HEK293 (cell line): ENCODE results near the gene CRYZL1.

ENCODE experiments used
- CTCF ChIA-PET: fragments of 350-600 bp; formaldehyde crosslinking; extraction: SDS; loops from one replicate; lab custom pipeline; 2021; ENCODE audit warnings: antibody characterized with exemption; lab: Yijun Ruan, JAX
- POLR2A ChIA-PET: fragments of 300-600 bp; formaldehyde crosslinking; extraction: SDS; loops from one replicate; lab custom pipeline; 2020; ENCODE audit warnings: antibody characterized with exemption, inconsistent platforms; lab: Yijun Ruan, JAX
- H3K27ac ChIP-seq: fragments of 200-500 bp; sonication (Bioruptor generic); 2 replicates; pipeline ENCODE4 v1.5.1; 2014; ENCODE audit warnings: low read depth, low read length, control low read depth, inconsistent platforms; ENCODE audit errors: extremely low read depth
- H3K36me3 ChIP-seq, 2 experiments: fragments of 200-500 bp in 1 of 2; sonication (Bioruptor generic) in 1 of 2; 1 replicate in 1 of 2; 2 replicates in 1 of 2; pipeline ENCODE4 v1.5.1; 2014 to 2017; ENCODE audit warnings: inconsistent platforms in 2 of 2, low read length in 2 of 2; ENCODE audit not compliant: control insufficient read depth in 2 of 2, insufficient read depth in 1 of 2
- H3K4me1 ChIP-seq: fragments of 200-500 bp; sonication (Bioruptor generic); 2 replicates; pipeline ENCODE4 v1.5.1; 2014; ENCODE audit warnings: mild to moderate bottlenecking, low read length, inconsistent platforms; ENCODE audit not compliant: control insufficient read depth, insufficient read depth
- H3K4me3 ChIP-seq: 2 replicates; pipeline ENCODE4 v1.5.1; 2011; ENCODE audit warnings: low read depth, mild to moderate bottlenecking, control low read depth, low read length, moderate library complexity
- H3K9me3 ChIP-seq: fragments of 200-500 bp; sonication (Bioruptor generic); 2 replicates; pipeline ENCODE4 v1.5.1; 2014; ENCODE audit warnings: low read depth, low read length, inconsistent platforms; ENCODE audit not compliant: control insufficient read depth, insufficient read depth
- BCL11A ChIP-seq: fragments of 450-650 bp; formaldehyde crosslinking; IDR thresholded peaks from 2 replicates; pipeline ENCODE4 v1.5.1; 2016; ENCODE audit warnings: low read depth, missing biosample characterization, missing genetic modification characterization
- EGR2 ChIP-seq: fragments of 450-650 bp; formaldehyde crosslinking; IDR thresholded peaks from 2 replicates; pipeline ENCODE4 v1.5.1; 2016; ENCODE audit warnings: low read depth, missing biosample characterization, missing genetic modification characterization
- GLI4 ChIP-seq: fragments of 450-650 bp; formaldehyde crosslinking; IDR thresholded peaks from 2 replicates; pipeline ENCODE4 v1.5.1; 2016; ENCODE audit warnings: missing biosample characterization, missing genetic modification characterization
- KLF16 ChIP-seq: fragments of 450-650 bp; formaldehyde crosslinking; IDR thresholded peaks from 2 replicates; pipeline ENCODE4 v1.5.1; 2017; ENCODE audit warnings: missing biosample characterization, missing genetic modification characterization
- KLF9 ChIP-seq: fragments of 450-650 bp; formaldehyde crosslinking; IDR thresholded peaks from 2 replicates; pipeline ENCODE4 v1.5.1; 2016; ENCODE audit warnings: missing biosample characterization, missing genetic modification characterization, low read depth
- OSR2 ChIP-seq: fragments of 450-650 bp; formaldehyde crosslinking; IDR thresholded peaks from 2 replicates; pipeline ENCODE4 v1.5.1; 2016; ENCODE audit warnings: missing biosample characterization, missing genetic modification characterization
- TRIM28 ChIP-seq: IDR thresholded peaks from 2 replicates; pipeline ENCODE4 v1.6.1; 2011; ENCODE audit warnings: low read length, control low read depth, borderline replicate concordance
- ZBTB8A ChIP-seq: fragments of 450-650 bp; formaldehyde crosslinking; IDR thresholded peaks from 2 replicates; pipeline ENCODE4 v1.5.1; 2016; ENCODE audit warnings: missing biosample characterization, missing genetic modification characterization
- ZIC2 ChIP-seq: fragments of 450-650 bp; formaldehyde crosslinking; IDR thresholded peaks from 2 replicates; pipeline ENCODE4 v1.5.1; 2016; ENCODE audit warnings: missing biosample characterization, missing genetic modification characterization
- ZNF184 ChIP-seq: fragments of 450-650 bp; IDR thresholded peaks from 2 replicates; pipeline ENCODE4 v1.5.1; 2018; ENCODE audit warnings: missing biosample characterization, mild to moderate bottlenecking, missing genetic modification characterization
- ZNF24 ChIP-seq: fragments of 450-650 bp; formaldehyde crosslinking; IDR thresholded peaks from 2 replicates; pipeline ENCODE4 v1.5.1; 2016; ENCODE audit warnings: missing biosample characterization, missing genetic modification characterization
- ZNF335 ChIP-seq: fragments of 450-650 bp; formaldehyde crosslinking; conservative IDR thresholded peaks from 2 replicates; pipeline ENCODE4 v1.5.1; 2016; ENCODE audit warnings: missing biosample characterization, missing genetic modification characterization
- ZNF341 ChIP-seq: fragments of 450-650 bp; formaldehyde crosslinking; IDR thresholded peaks from 2 replicates; pipeline ENCODE4; 2016; ENCODE audit warnings: low read depth, missing biosample characterization, missing genetic modification characterization
- ZNF366 ChIP-seq: fragments of 450-650 bp; formaldehyde crosslinking; conservative IDR thresholded peaks from 2 replicates; pipeline ENCODE4 v1.5.1; 2016; ENCODE audit warnings: missing biosample characterization, missing genetic modification characterization
- ZNF488 ChIP-seq: fragments of 450-650 bp; formaldehyde crosslinking; IDR thresholded peaks from 2 replicates; pipeline ENCODE4 v1.5.1; 2016; ENCODE audit warnings: missing biosample characterization, missing genetic modification characterization
- ZNF510 ChIP-seq: fragments of 450-650 bp; formaldehyde crosslinking; IDR thresholded peaks from 2 replicates; pipeline ENCODE4 v1.5.1; 2018; ENCODE audit warnings: mild to moderate bottlenecking, missing genetic modification characterization, missing biosample characterization; ENCODE audit not compliant: insufficient replicate concordance
- ZNF558 ChIP-seq: fragments of 450-650 bp; formaldehyde crosslinking; IDR thresholded peaks from 2 replicates; pipeline ENCODE4 v1.5.1; 2016; ENCODE audit warnings: missing biosample characterization, missing genetic modification characterization
- ZNF561 ChIP-seq: fragments of 450-650 bp; IDR thresholded peaks from 2 replicates; pipeline ENCODE4 v1.5.1; 2018; ENCODE audit warnings: missing biosample characterization, missing genetic modification characterization, borderline replicate concordance
- ZNF626 ChIP-seq: fragments of 450-650 bp; sonication (Bioruptor Pico); formaldehyde crosslinking; IDR thresholded peaks from 2 replicates; pipeline ENCODE4 v1.5.1; 2018; ENCODE audit warnings: missing biosample characterization, missing genetic modification characterization, inconsistent platforms
- ZNF660 ChIP-seq: fragments of 450-650 bp; IDR thresholded peaks from 2 replicates; pipeline ENCODE4 v1.5.1; 2018; ENCODE audit warnings: missing biosample characterization, mild to moderate bottlenecking, missing genetic modification characterization
- ZNF664 ChIP-seq: fragments of 450-650 bp; formaldehyde crosslinking; IDR thresholded peaks from 2 replicates; pipeline ENCODE4 v1.5.1; 2016; ENCODE audit warnings: missing biosample characterization, missing genetic modification characterization
- ZNF76 ChIP-seq: fragments of 450-650 bp; formaldehyde crosslinking; IDR thresholded peaks from 2 replicates; pipeline ENCODE4; 2016; ENCODE audit warnings: low read depth, missing biosample characterization, missing genetic modification characterization, borderline replicate concordance
- ZNF792 ChIP-seq: fragments of 450-650 bp; formaldehyde crosslinking; IDR thresholded peaks from 2 replicates; pipeline ENCODE4 v1.5.1; 2016; ENCODE audit warnings: missing biosample characterization, missing genetic modification characterization
- ZSCAN16 ChIP-seq: fragments of 450-650 bp; formaldehyde crosslinking; IDR thresholded peaks from 2 replicates; pipeline ENCODE4 v1.5.1; 2016; ENCODE audit warnings: missing biosample characterization, missing genetic modification characterization
- TF ChIP-seq, protein P1 (sequence below): fragments of 450-650 bp; formaldehyde crosslinking; IDR thresholded peaks from 2 replicates; pipeline ENCODE4 v1.5.1; 2016; ENCODE audit warnings: missing biosample characterization, missing genetic modification characterization
- TF ChIP-seq, protein P2 (sequence below): fragments of 450-650 bp; formaldehyde crosslinking; IDR thresholded peaks from 2 replicates; pipeline ENCODE4 v1.5.1; 2016; ENCODE audit warnings: missing biosample characterization, missing genetic modification characterization
- TF ChIP-seq, protein P3 (sequence below): fragments of 450-650 bp; formaldehyde crosslinking; IDR thresholded peaks from 2 replicates; pipeline ENCODE4 v1.5.1; 2016; ENCODE audit warnings: missing biosample characterization, missing genetic modification characterization

Gene CRYZL1

GRCh38 chr21:33588485-33589335 lies 52.8 kb downstream of the CRYZL1 start, which contains the start of gene DONSON (continued):
- TF ChIP-seq TRIM28 (peak; percentile 32; the same call in 1 of the 2 replicates), ZNF510 (tag by site-specific recombination) (no peak), ZNF561 (tag by site-specific recombination) (peak; percentile 45; the same call in 1 of the 2 replicates), ZNF184 (tag by site-specific recombination) (peak; percentile 6; the same call in 1 of the 2 replicates), BCL11A (tag by site-specific recombination) (0 out of 2 replicates have a peak, but pooled peaks have one; percentile 42), KLF9 (tag by site-specific recombination) (peak; percentile 80), EGR2 (tag by site-specific recombination) (peak; percentile 78), ZNF24 (tag by site-specific recombination) (peak; percentile 65; the same call in 1 of the 2 replicates), OSR2 (tag by site-specific recombination) (peak; percentile 81), ZNF366 (tag by site-specific recombination) (0 out of 2 replicates have a peak, but pooled peaks have one; percentile 27)

GRCh38 chr21:33587792-33588484 lies 53.6 kb downstream of the CRYZL1 start:
- peak overlapping the region; percentile 89 for H3K27ac ChIP-seq
- POLR2A ChIA-PET, result interaction anchor here (0.6 to 2.4 kb wide), 21 partner anchors 9 to 318 kb away, joined by 3 to 20 read pairs (median 5); partner anchors contain the start of genes DNAJC28, IFNAR1, ITSN1 and SON
- peaks cover 35 to 37% of the 10 kb centered on the region in 2 experiments for H3K36me3 ChIP-seq
- TF ChIP-seq ZNF341 (tag by site-specific recombination) (peak; percentile 94), ZNF488 (tag by site-specific recombination) (no peak), ZNF792 (no peak), ZNF558 (tag by site-specific recombination) (no peak), ZIC2 (tag by site-specific recombination) (peak; percentile 30), KLF16 (tag by site-specific recombination) (no peak), ZSCAN16 (0 out of 2 replicates have a peak, but pooled peaks have one; percentile 14), GLI4 (tag by site-specific recombination) (no peak; the same call in 1 of the 2 replicates), ZBTB8A (tag by site-specific recombination) (peak; percentile 50; the same call in 1 of the 2 replicates), ZNF335 (tag by site-specific recombination) (peak; percentile 50), ZNF664 (no peak), ZNF76 (tag by site-specific recombination) (peak; percentile 86), ZNF626 (tag by site-specific recombination) (no peak), ZNF660 (0 out of 2 replicates have a peak, but pooled peaks have one; percentile 13)
- TF ChIP-seq, protein P1, sequence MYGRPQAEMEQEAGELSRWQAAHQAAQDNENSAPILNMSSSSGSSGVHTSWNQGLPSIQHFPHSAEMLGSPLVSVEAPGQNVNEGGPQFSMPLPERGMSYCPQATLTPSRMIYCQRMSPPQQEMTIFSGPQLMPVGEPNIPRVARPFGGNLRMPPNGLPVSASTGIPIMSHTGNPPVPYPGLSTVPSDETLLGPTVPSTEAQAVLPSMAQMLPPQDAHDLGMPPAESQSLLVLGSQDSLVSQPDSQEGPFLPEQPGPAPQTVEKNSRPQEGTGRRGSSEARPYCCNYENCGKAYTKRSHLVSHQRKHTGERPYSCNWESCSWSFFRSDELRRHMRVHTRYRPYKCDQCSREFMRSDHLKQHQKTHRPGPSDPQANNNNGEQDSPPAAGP (tag by site-specific recombination), result no peak
- TF ChIP-seq, protein P2, sequence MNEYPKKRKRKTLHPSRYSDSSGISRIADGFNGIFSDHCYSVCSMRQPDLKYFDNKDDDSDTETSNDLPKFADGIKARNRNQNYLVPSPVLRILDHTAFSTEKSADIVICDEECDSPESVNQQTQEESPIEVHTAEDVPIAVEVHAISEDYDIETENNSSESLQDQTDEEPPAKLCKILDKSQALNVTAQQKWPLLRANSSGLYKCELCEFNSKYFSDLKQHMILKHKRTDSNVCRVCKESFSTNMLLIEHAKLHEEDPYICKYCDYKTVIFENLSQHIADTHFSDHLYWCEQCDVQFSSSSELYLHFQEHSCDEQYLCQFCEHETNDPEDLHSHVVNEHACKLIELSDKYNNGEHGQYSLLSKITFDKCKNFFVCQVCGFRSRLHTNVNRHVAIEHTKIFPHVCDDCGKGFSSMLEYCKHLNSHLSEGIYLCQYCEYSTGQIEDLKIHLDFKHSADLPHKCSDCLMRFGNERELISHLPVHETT (tag by site-specific recombination), result no peak
- TF ChIP-seq, protein P3, sequence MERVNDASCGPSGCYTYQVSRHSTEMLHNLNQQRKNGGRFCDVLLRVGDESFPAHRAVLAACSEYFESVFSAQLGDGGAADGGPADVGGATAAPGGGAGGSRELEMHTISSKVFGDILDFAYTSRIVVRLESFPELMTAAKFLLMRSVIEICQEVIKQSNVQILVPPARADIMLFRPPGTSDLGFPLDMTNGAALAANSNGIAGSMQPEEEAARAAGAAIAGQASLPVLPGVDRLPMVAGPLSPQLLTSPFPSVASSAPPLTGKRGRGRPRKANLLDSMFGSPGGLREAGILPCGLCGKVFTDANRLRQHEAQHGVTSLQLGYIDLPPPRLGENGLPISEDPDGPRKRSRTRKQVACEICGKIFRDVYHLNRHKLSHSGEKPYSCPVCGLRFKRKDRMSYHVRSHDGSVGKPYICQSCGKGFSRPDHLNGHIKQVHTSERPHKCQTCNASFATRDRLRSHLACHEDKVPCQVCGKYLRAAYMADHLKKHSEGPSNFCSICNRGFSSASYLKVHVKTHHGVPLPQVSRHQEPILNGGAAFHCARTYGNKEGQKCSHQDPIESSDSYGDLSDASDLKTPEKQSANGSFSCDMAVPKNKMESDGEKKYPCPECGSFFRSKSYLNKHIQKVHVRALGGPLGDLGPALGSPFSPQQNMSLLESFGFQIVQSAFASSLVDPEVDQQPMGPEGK (tag by site-specific recombination), result peak; percentile 43; the same call in 1 of the 2 replicates

More at GRCh38 chr21:33587792-33588484, 53.6 kb downstream of the CRYZL1 start:
- Histone ChIP-seq H3K9me3 (no peaks in the 10 kb centered on the region), H3K4me1 (peaks cover 4% of the 10 kb centered on the region; the same call in 1 of the 2 replicates), H3K4me3 (peak overlapping the region; percentile 69)
- CTCF ChIA-PET, result interaction anchor here (0.7 to 7.4 kb wide), 5 partner anchors 9 to 967 kb away, joined by 3 to 79 read pairs (median 3); no protein-coding TSS in a partner anchor
